Suprapubic skin (tissue), 4 donors: Measurements from ENCODE around the gene CILP2. TPM values are rescaled to one million over a fixed set of nuclear protein-coding genes. Genes with fewer than 3 reads are reported as not detected.

Experiments
- DNase-seq, 2 donors: peaks; one replicate each; pipeline ENCODE4 v3.0.0-alpha.2; 2019; ENCODE audit warnings: low spot score in 2 of 2
- H3K27ac ChIP-seq: fragments of 200-600 bp; sonication (generic); one replicate; pipeline ENCODE4 v1.5.1; 2019
- H3K27me3 ChIP-seq: fragments of 200-600 bp; sonication (generic); one replicate; pipeline ENCODE4 v1.5.1; 2019
- H3K36me3 ChIP-seq: fragments of 200-600 bp; sonication (generic); one replicate; pipeline ENCODE4 v1.5.1; 2019
- H3K4me1 ChIP-seq: fragments of 200-600 bp; sonication (generic); one replicate; pipeline ENCODE4 v1.5.1; 2019
- H3K4me3 ChIP-seq: fragments of 200-600 bp; sonication (generic); one replicate; pipeline ENCODE4 v1.5.1; 2019; ENCODE audit warnings: mild to moderate bottlenecking
- H3K9me3 ChIP-seq: fragments of 200-600 bp; sonication (generic); one replicate; pipeline ENCODE4 v1.5.1; 2019
- CTCF ChIP-seq, 2 donors: fragments of 200-600 bp in 1 of 2; fragments of 450-650 bp in 1 of 2; sonication (generic) in 1 of 2; IDR thresholded peaks; one replicate each; pipeline ENCODE4 v1.5.1; 2016 to 2019; ENCODE audit warnings: antibody characterized with exemption in 2 of 2, mild to moderate bottlenecking in 1 of 2, moderate library complexity in 1 of 2
- EP300 ChIP-seq: sonication (generic); formaldehyde crosslinking; IDR thresholded peaks from one replicate; pipeline ENCODE4 v1.6.1; 2017; ENCODE audit warnings: antibody characterized with exemption
- POLR2A ChIP-seq, 2 donors: fragments of 450-650 bp; IDR thresholded peaks; one replicate each; pipeline ENCODE4 v1.6.1; 2017; ENCODE audit warnings: antibody characterized with exemption in 2 of 2, mild to moderate bottlenecking in 2 of 2, moderate library complexity in 2 of 2
- POLR2AphosphoS5 ChIP-seq, 3 donors: sonication (generic); formaldehyde crosslinking; IDR thresholded peaks; one replicate each; pipeline ENCODE4 v1.6.1; 2017; ENCODE audit warnings: antibody characterized with exemption in 3 of 3
- WGBS: methylation state at CpG from one replicate; pipeline ENCODE4 v1.1.5; 2018; 5-methylcytosine and 5-hydroxymethylcytosine counted together
- total RNA-seq, 4 donors: library from RNA; depleted of rRNA; stranded (reverse); fragments of >200 nt; gene quantifications; one replicate each; pipeline ENCODE4 v1.1.0, GENCODE V29; 2016

CILP2 gene
- total RNA-seq, 4 donors from 2014 or later = 0.15 to 0.44 (median 0.21) TPM

- WGBS = 70% methylated on average over 11 of the region's 14 CpGs
- DNase-seq = peak in 1 of 2 donors; percentile 55
- H3K4me1 ChIP-seq = peaks cover 15% of the 10 kb centered on the region
- H3K27ac ChIP-seq = no peak overlapping the region
- peaks cover 11% of the 10 kb centered on the region for H3K36me3 ChIP-seq
- H3K4me3 ChIP-seq = no peak overlapping the region
- no peaks in the 10 kb centered on the region for H3K27me3 ChIP-seq
- TF ChIP-seq EP300 = no peak
- H3K9me3 ChIP-seq = no peaks in the 10 kb centered on the region
These were observed 5.0 kb upstream of the CILP2 start for GRCh38 chr19:19532806-19533701.

GRCh38 chr19:19533841-19534240 lies 4.2 kb upstream of the CILP2 start:
- peak in 1 of 2 donors; percentile 57 for DNase-seq
- 67% methylated on average over 6 of the region's 6 CpGs for WGBS

GRCh38 chr19:19534556-19535265 lies 3.4 kb upstream of the CILP2 start:
- no peak for DNase-seq
- no peaks in the 10 kb centered on the region for H3K36me3 ChIP-seq
- peaks cover 27% of the 10 kb centered on the region for H3K4me1 ChIP-seq
- no peak overlapping the region for H3K4me3 ChIP-seq
- H3K27me3 ChIP-seq = no peaks in the 10 kb centered on the region
- H3K9me3 ChIP-seq = no peaks in the 10 kb centered on the region
- H3K27ac ChIP-seq = no peak overlapping the region
- 81% methylated on average over 25 of the region's 27 CpGs for WGBS
- TF ChIP-seq CTCF (IDR thresholded peaks at IDR 0.05) = no peak
- TF ChIP-seq EP300 = no peak
- no peak for TF ChIP-seq POLR2AphosphoS5 (IDR thresholded peaks at IDR 0.05)
- no peak for TF ChIP-seq POLR2A (IDR thresholded peaks at IDR 0.05)

More at GRCh38 chr19:19533841-19534240, 4.2 kb upstream of the CILP2 start:
- H3K27ac ChIP-seq = no peak overlapping the region
- H3K4me1 ChIP-seq = peaks cover 23% of the 10 kb centered on the region
- H3K9me3 ChIP-seq = no peaks in the 10 kb centered on the region
- TF ChIP-seq POLR2AphosphoS5 (IDR thresholded peaks at IDR 0.05) (no peak), EP300 (no peak), POLR2A (IDR thresholded peaks at IDR 0.05) (no peak), CTCF (IDR thresholded peaks at IDR 0.05) (no peak)
- peaks cover 4% of the 10 kb centered on the region for H3K36me3 ChIP-seq
- H3K27me3 ChIP-seq = no peaks in the 10 kb centered on the region
- no peak overlapping the region for H3K4me3 ChIP-seq

- TF ChIP-seq CTCF (IDR thresholded peaks at IDR 0.05) (no peak), POLR2A (IDR thresholded peaks at IDR 0.05) (no peak), EP300 (no peak), POLR2AphosphoS5 (IDR thresholded peaks at IDR 0.05) (no peak)
These were observed 2.5 kb upstream of the CILP2 start for GRCh38 chr19:19535311-19536191.

More at GRCh38 chr19:19535311-19536191, 2.5 kb upstream of the CILP2 start:
- no peak for DNase-seq
- H3K9me3 ChIP-seq = no peaks in the 10 kb centered on the region
- peaks cover 6% of the 10 kb centered on the region for H3K27me3 ChIP-seq
- H3K27ac ChIP-seq = no peak overlapping the region
- 90% methylated on average over 11 of the region's 34 CpGs for WGBS
- H3K4me3 ChIP-seq = no peak overlapping the region
- H3K4me1 ChIP-seq = peaks cover 33% of the 10 kb centered on the region
- H3K36me3 ChIP-seq = no peaks in the 10 kb centered on the region
